Ovary (tissue), 9 donors: Measurements from ENCODE around the gene TBC1D24. TPM values are rescaled to one million over a fixed set of nuclear protein-coding genes. Genes with fewer than 3 reads are reported as not detected.
"Not testable (repeated sequence)": the region's sequence is repeated elsewhere in the genome, so short reads cannot be mapped to it uniquely, and the experiment has no call there.

Source experiments
- DNase-seq, 5 donors: peaks; one replicate each; pipeline ENCODE4 v3.0.0-alpha.2; 2019 to 2020
- H3K27ac ChIP-seq, 2 donors: fragments of 200-600 bp; one replicate each; pipeline versions ENCODE4 v1.5.1 to v1.8.0; 2019 to 2022
- H3K27me3 ChIP-seq: fragments of 200-600 bp; one replicate; pipeline ENCODE4 v1.8.0; 2022
- H3K36me3 ChIP-seq: fragments of 200-600 bp; sonication (generic); one replicate; pipeline ENCODE4 v1.5.1; 2019
- H3K4me1 ChIP-seq: one replicate; pipeline ENCODE4 v1.8.1; 2013; ENCODE audit warnings: mild to moderate bottlenecking, moderate library complexity; ENCODE audit not compliant: insufficient read depth
- H3K4me3 ChIP-seq: fragments of 200-600 bp; sonication (generic); one replicate; pipeline ENCODE4 v1.5.1; 2017
- H3K9me3 ChIP-seq, 2 donors: fragments of 200-600 bp in 1 of 2; sonication (generic) in 1 of 2; one replicate each; pipeline versions ENCODE4 v1.5.1 to v1.8.1; 2013 to 2019; ENCODE audit warnings: mild to moderate bottlenecking in 1 of 2, moderate library complexity in 1 of 2
- CTCF ChIP-seq, 3 donors: fragments of 450-650 bp in 2 of 3; fragments of 200-600 bp in 1 of 3; IDR thresholded peaks; one replicate each; pipeline versions ENCODE4 v1.5.1 to v1.8.0; 2016 to 2022; ENCODE audit warnings: antibody characterized with exemption in 3 of 3, mild to moderate bottlenecking in 1 of 3
- EP300 ChIP-seq: sonication (generic); formaldehyde crosslinking; IDR thresholded peaks from one replicate; pipeline ENCODE4 v1.6.1; 2017; ENCODE audit warnings: antibody characterized with exemption
- POLR2A ChIP-seq: fragments of 450-650 bp; IDR thresholded peaks from one replicate; pipeline ENCODE4 v1.6.1; 2017; ENCODE audit warnings: antibody characterized with exemption, mild to moderate bottlenecking, moderate library complexity
- WGBS, 3 donors: extraction: QIAGEN DNeasy Blood & Tissue Kit in 1 of 3; methylation state at CpG; one replicate each; pipeline versions ENCODE4 v1.1.5 to v1.1.7; 2013 to 2017; 5-methylcytosine and 5-hydroxymethylcytosine counted together
- intact Hi-C, 4 donors: fragments of 100-400 bp; cut with DNase I; formaldehyde crosslinking; loops; one replicate each; pipeline versions ENCODE4 v1.11.0 to v1.15.1; 2022 to 2023
- polyA plus RNA-seq, 2 donors: library from polyadenylated mRNA; stranded (reverse); fragments of 200-250 nt in 1 of 2; fragments of 350-450 nt in 1 of 2; fragmentation: Illumina TruSeq in 1 of 2; extraction: RNeasy Lipid Tissue Mini Kit (QIAGEN cat#74804) in 1 of 2; gene quantifications; one replicate each; pipeline ENCODE4 v1.2.3, GENCODE V29; 2013 to 2014
- total RNA-seq, 7 donors: library from RNA; depleted of rRNA in 2 of 7; stranded (reverse); fragments of >200 nt in 2 of 7; fragmentation: NEBNext Ultra II Directional in 3 of 7; extraction: Animal tissue kit (Norgen Biotek cat#: 25700) in 3 of 7; gene quantifications; one replicate each; pipeline versions ENCODE4 v1.1.0 to v1.2.4, GENCODE V29; 2016 to 2023
- donor health status: DM: no; HTN: no; CAD: no; lungs with moderate emphysema.
- donor health status: DM: no; HTN: no; CAD: no.
- donor health status: Bipolar disorder and iron deficiency.
- donor health status: DM: yes; HTN: yes; CAD: no.
- donor health status: DM: no; HTN: no; CAD: no.
- donor health status: DM: yes; HTN: yes; CAD: no.

Gene TBC1D24
- total and polyA plus RNA-seq, 9 donors, result 1.9 to 8.1 (median 6.0) TPM

GRCh38 chr16:2533912-2534311 is 59.0 kb downstream of the TBC1D24 start:
- 82 to 85% (median 85%) methylated on average over 11 of the region's 11 CpGs for WGBS, 3 donors
- TF ChIP-seq POLR2A (no peak), EP300 (no peak), CTCF (IDR thresholded peaks at IDR 0.05) (no peak)

GRCh38 chr16:2534335-2534734 is 59.4 kb downstream of the TBC1D24 start:
- H3K27ac ChIP-seq, H3K9me3 ChIP-seq, H3K36me3 ChIP-seq, H3K27me3 ChIP-seq, intact Hi-C loops, H3K4me1 ChIP-seq, H3K4me3 ChIP-seq: not testable (repeated sequence)
- WGBS, 3 donors, result 86 to 88% (median 87%) methylated on average over 5 of the region's 5 CpGs
- DNase-seq, result peak in 1 of 5 donors; percentile 14

More at GRCh38 chr16:2533912-2534311, 59.0 kb downstream of the TBC1D24 start:
- Histone ChIP-seq H3K27me3 (no peaks in the 10 kb centered on the region), H3K36me3 (no peaks in the 10 kb centered on the region), H3K9me3 (no peaks in the 10 kb centered on the region), H3K4me3 (no peak overlapping the region), H3K4me1 (peaks cover 5% of the 10 kb centered on the region), H3K27ac (no peak overlapping the region)
- intact Hi-C loops, result no loop called here
- peak in 1 of 5 donors; percentile 24 for DNase-seq

- no peaks in the 10 kb centered on the region for H3K36me3 ChIP-seq
- intact Hi-C loops, result no loop called here
- peak overlapping the region in 1 of 2 donors; percentile 45 for H3K27ac ChIP-seq
- H3K27me3 ChIP-seq, result no peaks in the 10 kb centered on the region
- peak; percentile 34 to 62 (median 59) for DNase-seq
- peaks cover 8% of the 10 kb centered on the region for H3K4me1 ChIP-seq
- 40 to 43% (median 41%) methylated on average over 9 of the region's 9 CpGs for WGBS, 3 donors
- H3K4me3 ChIP-seq, result no peak overlapping the region
- no peaks in the 10 kb centered on the region for H3K9me3 ChIP-seq
- TF ChIP-seq CTCF (IDR thresholded peaks at IDR 0.05), result no peak
Measured at GRCh38 chr16:2535625-2536013, 60.7 kb downstream of the TBC1D24 start.

GRCh38 chr16:2537451-2538379 is 62.8 kb downstream of the TBC1D24 start, which contains the start of gene PDPK1:
PDPK1 (plus strand) TSS chr16:2538021; CDS start chr16:2538113, 92 bp downstream.
- Histone ChIP-seq H3K4me3 (peak within 1 kb of the TSS; percentile 66), H3K36me3 (no peaks in the 10 kb centered on the region), H3K27me3 (no peaks in the 10 kb centered on the region), H3K9me3 (no peaks in the 10 kb centered on the region), H3K27ac (peak within 1 kb of the TSS in 1 of 2 donors; percentile 61), H3K4me1 (peaks cover 11% of the 10 kb centered on the region)
- peak; percentile 93 to 96 (median 94) for DNase-seq
- intact Hi-C loops, result no loop called here
- 0 to 1% (median 0%) methylated on average over 34 to 125 of the region's 126 CpGs for WGBS, 3 donors
- TF ChIP-seq EP300, result no peak
- peak; percentile 27 for TF ChIP-seq POLR2A
- TF ChIP-seq CTCF (IDR thresholded peaks at IDR 0.05), result no peak

GRCh38 chr16:2539192-2539844 is 64.4 kb downstream of the TBC1D24 start:
- H3K4me1 ChIP-seq, result peaks cover 11% of the 10 kb centered on the region
- WGBS, 3 donors, result 79 to 84% (median 80%) methylated on average over 24 of the region's 24 CpGs
- peak in 1 of 5 donors; percentile 13 for DNase-seq
- H3K4me3 ChIP-seq, result peak overlapping the region; percentile 66
- H3K36me3 ChIP-seq, intact Hi-C loops, H3K27ac ChIP-seq, H3K9me3 ChIP-seq, H3K27me3 ChIP-seq: not testable (repeated sequence)

GRCh38 chr16:2539845-2540458 is 65.0 kb downstream of the TBC1D24 start:
- intact Hi-C loops, H3K27me3 ChIP-seq, H3K9me3 ChIP-seq, H3K4me3 ChIP-seq, H3K27ac ChIP-seq, H3K36me3 ChIP-seq: not testable (repeated sequence)
- peaks cover 11% of the 10 kb centered on the region for H3K4me1 ChIP-seq
- WGBS, 3 donors, result 45 to 49% (median 48%) methylated on average over 14 of the region's 14 CpGs
- DNase-seq, result peak in 3 of 5 donors; percentile 38 to 60 (median 42)

GRCh38 chr16:2540912-2541311 is 66.0 kb downstream of the TBC1D24 start:
- H3K27me3 ChIP-seq, H3K36me3 ChIP-seq, H3K9me3 ChIP-seq, H3K4me3 ChIP-seq, intact Hi-C loops, H3K27ac ChIP-seq: not testable (repeated sequence)
- peak in 1 of 5 donors; percentile 11 for DNase-seq
- H3K4me1 ChIP-seq, result peaks cover 11% of the 10 kb centered on the region
- 59 to 85% (median 64%) methylated on average over 2 to 4 of the region's 4 CpGs for WGBS, 3 donors

GRCh38 chr16:2541409-2541808 is 66.5 kb downstream of the TBC1D24 start:
- 58 to 67% (median 62%) methylated on average over 6 of the region's 6 CpGs for WGBS, 3 donors
- DNase-seq, result peak in 1 of 5 donors; percentile 13
- intact Hi-C loops, H3K27me3 ChIP-seq, H3K9me3 ChIP-seq, H3K27ac ChIP-seq, H3K4me3 ChIP-seq, H3K36me3 ChIP-seq: not testable (repeated sequence)
- H3K4me1 ChIP-seq, result peaks cover 11% of the 10 kb centered on the region
